ENCODE data around the gene C1orf216. TPM values are rescaled to one million over a fixed set of nuclear protein-coding genes. Genes with fewer than 3 reads are reported as not detected.
A peak's percentile ranks its signal among the peaks of the same experiment; 100 is the strongest.
"Not testable (repeated sequence)": the region's sequence is repeated elsewhere in the genome, so short reads cannot be mapped to it uniquely, and the experiment has no call there.

C1orf216 gene
- total RNA-seq (2014; rRNA removed; shearing (Covaris generic)), result 22.2 and 25.5 TPM in 2 replicates

GRCh38 chr1:35718492-35719336 lies at the start of gene C1orf216:
TSS of gene C1orf216 (minus strand) at chr1:35718884. CDS start at chr1:35716321, 2,563 bp downstream.
- peak; percentile 62 for DNase-seq (ENCODE audit: low spot score)

GRCh38 chr1:35764283-35764682 lies 45.6 kb upstream of the C1orf216 start:
- no peak for DNase-seq (ENCODE audit: low spot score)

GRCh38 chr1:35763201-35763600 lies 44.5 kb upstream of the C1orf216 start:
- no peak for DNase-seq (ENCODE audit: low spot score)

- no peak for DNase-seq (ENCODE audit: low spot score)
These were observed 43.5 kb upstream of the C1orf216 start for GRCh38 chr1:35762141-35762540.

- no peak for DNase-seq (ENCODE audit: low spot score)
These were observed 37.4 kb upstream of the C1orf216 start for GRCh38 chr1:35756064-35756463.

GRCh38 chr1:35753626-35754260 lies 35.1 kb upstream of the C1orf216 start:
- DNase-seq (ENCODE audit: low spot score), result no peak

- DNase-seq (ENCODE audit: low spot score), result no peak
These were observed 29.6 kb upstream of the C1orf216 start for GRCh38 chr1:35748326-35748725.

- no peak for DNase-seq (ENCODE audit: low spot score)
These were observed 26.5 kb upstream of the C1orf216 start for GRCh38 chr1:35745124-35745730.

GRCh38 chr1:35737120-35737519 lies 18.4 kb upstream of the C1orf216 start:
- no peak for DNase-seq (ENCODE audit: low spot score)

- no peak for DNase-seq (ENCODE audit: low spot score)
These were observed 8.9 kb upstream of the C1orf216 start for GRCh38 chr1:35727434-35728040.

- peak; percentile 78 for DNase-seq (ENCODE audit: low spot score)
These were observed 8.1 kb upstream of the C1orf216 start for GRCh38 chr1:35726450-35727433.

- DNase-seq (ENCODE audit: low spot score), result no peak
These were observed 6.9 kb upstream of the C1orf216 start for GRCh38 chr1:35725596-35725995.

GRCh38 chr1:35717911-35718476 lies 690 bp downstream of the C1orf216 start:
- DNase-seq (ENCODE audit: low spot score), result peak; percentile 72

GRCh38 chr1:35715568-35716002 lies 3.1 kb downstream of the C1orf216 start:
- peak; percentile 84 for DNase-seq (ENCODE audit: low spot score)

GRCh38 chr1:35714921-35715567 lies 3.6 kb downstream of the C1orf216 start:
- DNase-seq (ENCODE audit: low spot score), result no peak

- not testable (repeated sequence) for DNase-seq (ENCODE audit: low spot score)
These were observed 7.6 kb downstream of the C1orf216 start for GRCh38 chr1:35711098-35711497.

GRCh38 chr1:35708952-35709351 lies 9.7 kb downstream of the C1orf216 start:
- no peak for DNase-seq (ENCODE audit: low spot score)

- no peak for DNase-seq (ENCODE audit: low spot score)
These were observed 10.2 kb downstream of the C1orf216 start for GRCh38 chr1:35708441-35708921.

GRCh38 chr1:35707601-35708440 lies 10.9 kb downstream of the C1orf216 start:
- no peak for DNase-seq (ENCODE audit: low spot score)
